CD4-positive, alpha-beta T cell treated with Interleukin-1 beta for 1 hour (primary cell): ENCODE results near the gene FOXN4.

ENCODE experiments used
- DNase-seq, 2 donors: peaks; one replicate each; pipeline ENCODE4 v3.0.0-alpha.2; 2020 to 2022

The FOXN4 gene

DNA sequence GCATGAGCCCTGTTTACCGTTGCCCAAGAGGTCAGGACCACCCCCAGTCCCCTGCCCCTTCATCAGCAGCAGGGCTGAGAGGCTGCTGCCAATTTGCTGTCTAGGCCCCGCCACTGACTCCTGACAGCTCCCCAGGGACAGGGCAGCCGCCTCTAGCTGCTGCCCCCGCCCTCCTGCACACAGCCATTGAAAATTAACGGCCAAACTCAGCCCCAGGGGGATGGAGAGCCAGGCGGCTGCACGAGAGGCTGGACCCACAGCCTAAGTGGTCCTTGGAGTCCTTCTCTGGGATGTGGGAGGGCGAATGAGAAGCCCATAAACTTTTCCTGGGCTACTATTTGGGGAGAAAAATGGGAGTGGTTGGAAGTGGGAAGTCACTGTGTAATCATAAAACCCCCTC, 4.6 kb downstream of the FOXN4 start:
- no peak for DNase-seq

DNA sequence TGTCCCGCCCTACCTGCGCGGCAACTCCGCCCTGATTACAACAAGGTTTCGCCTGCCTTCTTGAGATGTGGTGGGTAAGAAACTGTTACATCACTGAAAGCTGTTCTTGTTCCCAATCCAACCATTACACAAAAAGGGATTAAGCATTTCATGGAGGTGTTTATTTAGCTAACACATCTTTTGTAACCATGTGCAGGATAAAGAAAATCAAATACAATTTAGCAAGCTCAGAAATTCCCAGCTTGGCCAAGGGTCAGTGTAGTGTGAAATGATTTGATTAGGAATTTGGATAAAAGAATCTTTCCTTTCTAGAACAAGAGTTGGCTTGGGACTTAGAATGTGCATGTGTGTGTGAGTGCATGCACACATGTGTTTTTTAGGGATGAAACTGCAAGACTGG, 6.3 kb downstream of the FOXN4 start:
- no peak for DNase-seq

DNA sequence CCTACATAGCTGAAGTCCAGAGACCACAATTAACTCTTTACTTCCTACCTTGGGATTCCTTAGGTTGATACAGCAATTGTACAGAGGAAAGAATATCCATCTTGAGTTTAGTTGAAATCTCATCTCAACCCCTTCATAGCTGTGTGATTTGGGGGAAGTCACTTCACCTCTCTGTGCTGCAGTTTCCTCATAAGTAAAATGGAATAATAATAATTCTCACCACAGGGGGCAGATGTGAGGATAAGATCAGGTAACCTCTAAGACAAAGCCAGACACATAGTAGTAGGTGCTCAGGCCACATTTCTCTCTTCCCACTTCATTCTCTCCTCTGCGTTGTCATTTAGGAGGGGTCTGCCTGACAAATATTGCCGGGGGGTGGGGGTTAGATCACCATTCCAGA, 6.7 kb downstream of the FOXN4 start:
- DNase-seq: no peak

DNA sequence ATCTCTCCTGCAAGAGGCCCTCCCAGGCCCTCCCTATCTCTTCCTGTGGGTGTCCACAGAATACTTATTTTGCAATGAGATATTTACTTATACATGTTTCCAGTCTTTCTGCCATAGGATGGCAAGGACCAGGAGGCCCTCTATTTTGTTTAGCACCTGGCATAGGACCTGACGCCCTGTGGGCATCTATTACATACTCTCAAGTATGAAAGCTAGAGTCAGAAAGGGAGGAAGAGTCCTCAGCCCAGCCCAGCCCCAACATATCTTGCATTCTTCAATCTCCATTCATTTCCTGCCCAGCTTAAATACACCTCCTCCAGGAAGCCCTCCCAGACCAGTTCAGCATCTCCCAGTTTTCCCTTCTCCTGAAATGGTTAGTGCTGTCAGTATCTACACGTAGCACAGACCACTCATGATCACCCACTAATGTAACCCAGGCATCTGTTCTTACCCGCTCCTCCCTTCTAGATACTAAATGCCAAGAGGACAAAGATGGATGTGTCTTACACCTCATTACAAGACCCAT, 7.4 kb downstream of the FOXN4 start:
- no peak for DNase-seq

DNA sequence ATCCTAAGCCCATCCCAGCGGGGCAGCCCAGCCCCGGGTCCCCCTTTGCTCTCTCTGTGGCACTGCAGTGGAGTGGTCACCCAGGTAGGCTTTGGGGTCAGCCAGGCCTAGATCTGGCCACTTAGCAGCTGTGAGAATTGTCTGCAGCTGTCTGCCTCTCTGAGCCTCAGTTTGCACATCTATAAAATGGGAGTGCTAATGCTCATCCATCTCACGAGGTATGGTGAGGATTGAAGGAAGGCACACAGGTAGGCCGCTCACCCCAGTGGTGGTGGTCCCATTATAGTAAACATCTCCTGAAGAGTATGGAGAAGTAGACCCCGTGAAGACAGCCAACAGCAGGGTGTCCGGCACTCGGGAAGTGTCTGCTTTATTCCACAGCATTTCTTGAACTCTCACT, 9.2 kb downstream of the FOXN4 start:
- DNase-seq: no peak

DNA sequence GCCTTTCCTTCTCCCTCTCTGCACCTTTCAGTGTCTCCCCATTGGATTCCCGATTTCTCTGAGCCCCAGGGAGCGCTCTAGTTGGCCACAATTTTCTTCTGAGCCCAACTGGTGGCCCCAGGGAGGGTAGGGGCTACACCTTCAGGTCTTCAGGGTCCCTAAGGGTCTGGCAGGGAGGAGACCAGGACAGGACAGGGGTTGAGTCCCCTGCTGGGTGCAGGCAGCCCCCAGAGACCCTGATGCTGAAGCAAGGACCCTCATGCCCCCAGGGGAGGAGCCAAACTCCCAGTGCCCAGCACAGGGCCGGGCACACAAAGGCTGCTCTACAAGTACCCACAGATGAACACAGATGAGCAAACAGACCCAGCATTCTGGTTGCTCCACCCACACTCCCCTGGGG, 12.7 kb downstream of the FOXN4 start:
- DNase-seq: no peak

DNA sequence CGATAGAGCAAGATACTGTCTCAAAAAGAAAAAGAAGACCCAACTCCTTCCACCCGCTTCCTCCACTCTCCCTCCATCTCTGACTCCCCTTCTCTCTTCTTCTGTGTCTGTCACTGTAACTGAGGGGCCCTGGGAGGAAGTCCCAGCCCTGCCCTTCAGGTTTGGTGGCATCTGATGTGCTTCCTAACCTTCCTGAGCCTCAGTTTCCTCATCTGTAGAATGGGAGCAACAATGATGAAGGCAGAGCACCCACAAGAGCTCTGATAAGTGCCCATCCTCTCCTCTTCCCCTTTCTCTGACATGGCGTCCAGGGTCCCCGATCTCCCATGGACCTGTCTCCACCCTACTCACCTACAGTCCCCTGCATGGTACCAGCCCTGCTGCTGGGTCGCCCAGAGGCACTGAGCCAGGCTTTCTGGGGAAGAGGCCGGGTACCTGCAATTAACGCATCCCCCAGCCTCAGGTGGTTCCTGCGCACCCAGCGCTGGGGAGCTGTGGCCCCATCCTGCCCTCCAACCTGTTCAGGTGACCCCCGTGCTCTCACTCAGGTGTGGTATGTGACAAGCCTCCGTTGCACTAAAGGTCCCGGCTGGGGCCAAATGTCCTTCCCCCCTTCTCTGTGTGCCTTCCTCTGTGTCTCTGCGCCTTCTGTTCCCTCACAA, 13.2 kb downstream of the FOXN4 start:
- DNase-seq: no peak

DNA sequence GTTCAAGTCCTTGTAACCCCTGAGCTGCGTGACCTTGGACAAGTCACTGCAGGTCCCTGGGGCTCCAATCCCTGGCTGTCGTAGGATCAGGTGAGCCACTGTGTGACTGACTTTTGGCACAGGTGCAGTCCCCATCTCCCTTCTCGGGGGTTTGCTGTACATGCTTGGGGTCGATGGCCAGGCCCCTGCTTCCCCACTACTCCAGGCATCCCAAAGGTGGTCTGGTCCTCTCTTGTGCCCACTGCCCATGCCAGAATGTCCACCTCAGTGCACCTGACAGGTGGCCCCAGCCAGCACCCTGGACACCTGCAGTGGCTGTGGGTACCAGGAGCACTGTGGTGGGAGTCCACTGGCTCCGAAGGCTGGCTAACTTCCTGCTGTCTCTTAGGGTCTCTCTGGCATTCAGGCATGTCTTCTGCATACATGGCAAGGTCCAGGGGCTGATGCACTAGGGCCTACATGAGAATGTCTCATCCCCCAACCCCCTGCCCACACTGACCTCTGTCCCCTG, 14.7 kb downstream of the FOXN4 start:
- DNase-seq: no peak

DNA sequence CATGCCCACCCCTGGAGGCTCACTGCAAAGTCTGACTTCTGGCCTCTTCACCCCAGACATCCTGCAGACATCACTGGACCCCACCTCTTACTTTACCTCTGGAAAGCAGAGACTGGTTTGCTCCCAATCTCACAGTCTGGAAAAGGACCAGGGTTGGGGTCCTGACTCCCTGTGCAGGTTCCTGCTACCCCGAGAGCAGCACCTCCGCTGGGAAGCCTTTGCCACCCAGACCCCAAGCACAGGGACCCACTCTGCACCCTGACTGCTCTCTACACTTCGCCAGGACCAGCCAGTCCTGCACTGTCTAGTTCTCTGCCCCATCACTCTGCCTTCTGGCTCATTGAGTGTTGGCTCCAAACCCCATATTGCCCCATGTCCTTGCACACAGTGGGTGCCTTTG, 16.0 kb downstream of the FOXN4 start:
- DNase-seq: no peak

DNA sequence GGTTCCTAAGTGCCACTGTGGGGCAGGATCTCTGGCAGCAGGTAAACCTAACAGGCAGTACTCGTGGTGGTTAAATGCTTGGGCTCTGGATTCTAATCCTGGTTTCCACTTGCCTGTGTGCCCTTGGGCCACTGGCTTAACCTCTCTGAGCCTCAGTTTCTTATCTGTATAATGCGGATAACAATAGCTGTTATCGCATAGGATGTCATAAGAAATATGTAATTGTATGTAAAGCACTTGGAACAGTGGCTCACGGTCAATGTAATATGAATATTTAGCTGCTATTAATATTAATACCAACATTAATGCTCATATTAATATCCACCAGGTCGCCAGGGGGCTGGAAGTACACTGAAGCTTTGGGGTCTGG, 16.8 kb downstream of the FOXN4 start:
- no peak for DNase-seq

DNA sequence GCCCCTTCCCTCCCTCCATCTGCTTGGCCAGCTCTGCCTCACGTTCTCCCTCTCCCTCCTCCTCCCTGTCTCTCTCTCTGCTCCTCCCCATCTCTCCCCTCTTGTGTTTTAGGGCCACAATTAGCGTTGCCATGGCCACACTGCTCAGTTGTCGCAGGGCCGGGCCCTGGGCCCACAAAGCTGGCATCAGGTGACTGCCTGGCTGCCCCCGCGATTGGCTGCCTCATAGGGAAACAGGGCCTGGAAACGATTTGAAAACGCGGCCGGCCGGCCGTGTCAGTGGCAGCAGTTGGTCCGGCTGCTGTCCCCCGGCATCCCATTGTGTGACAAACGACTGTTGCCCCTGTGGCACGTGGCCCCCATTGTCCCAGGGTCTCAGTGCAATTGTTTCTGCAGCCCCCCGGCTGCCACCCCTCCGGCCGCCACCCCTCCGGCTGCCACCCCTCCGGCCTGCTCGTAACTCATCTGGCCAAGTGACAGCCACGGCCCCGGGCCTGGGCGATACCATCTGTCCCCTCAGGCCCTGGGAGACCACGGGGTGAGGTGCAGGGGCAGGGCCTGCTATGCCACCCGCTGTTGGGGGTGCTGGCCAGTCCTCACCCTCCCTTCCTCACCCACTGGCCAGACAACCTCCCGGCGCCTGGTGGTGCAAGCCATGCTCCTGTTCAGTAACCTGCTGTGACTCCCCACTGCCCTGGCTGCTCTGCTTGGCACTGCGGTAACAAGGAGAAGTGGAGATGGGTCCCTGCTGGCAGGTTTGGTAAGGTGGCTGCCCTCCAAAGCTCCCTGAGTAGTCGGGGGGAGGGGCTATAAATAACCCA, 17.4 kb downstream of the FOXN4 start:
- no peak for DNase-seq

DNA sequence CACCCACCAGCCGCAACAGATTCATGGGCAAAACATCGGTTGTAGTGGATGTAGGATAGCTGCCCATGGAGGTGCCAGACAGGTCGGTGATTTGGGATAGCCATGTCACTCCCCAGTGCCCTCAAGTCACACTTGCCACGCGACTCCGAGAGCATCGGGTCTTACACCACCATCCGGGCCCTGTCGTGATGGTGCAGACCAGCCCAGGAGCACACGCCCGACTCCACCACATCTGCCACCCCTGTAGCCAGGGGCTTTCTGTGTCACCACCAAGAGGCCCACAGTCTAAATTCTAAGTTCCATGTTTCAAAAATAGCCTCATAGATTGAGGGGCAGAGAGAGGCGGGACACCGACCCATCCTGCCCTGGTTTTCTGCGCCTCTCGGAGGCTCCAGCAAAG, 18.0 kb downstream of the FOXN4 start:
- no peak for DNase-seq

DNA sequence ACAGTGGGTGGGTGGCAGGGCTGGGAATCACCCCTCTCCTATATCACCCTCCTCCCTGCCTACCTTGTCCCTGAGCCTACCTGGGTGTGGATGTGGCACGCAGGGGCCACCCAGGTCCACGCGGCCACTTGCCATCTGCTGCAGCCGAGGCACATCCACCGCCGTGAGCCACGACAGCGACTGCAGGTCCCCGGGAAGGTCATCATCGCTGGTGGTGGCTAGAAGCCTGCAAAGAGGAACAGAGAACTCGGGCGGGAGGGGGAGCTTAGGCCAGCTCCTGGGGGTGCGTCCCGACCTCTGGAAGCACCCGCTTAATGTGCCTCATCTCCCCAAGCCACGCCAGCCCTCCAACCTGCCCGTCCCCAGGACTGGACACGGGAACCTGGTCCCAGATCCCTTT, 19.0 kb downstream of the FOXN4 start:
- DNase-seq: no peak

DNA sequence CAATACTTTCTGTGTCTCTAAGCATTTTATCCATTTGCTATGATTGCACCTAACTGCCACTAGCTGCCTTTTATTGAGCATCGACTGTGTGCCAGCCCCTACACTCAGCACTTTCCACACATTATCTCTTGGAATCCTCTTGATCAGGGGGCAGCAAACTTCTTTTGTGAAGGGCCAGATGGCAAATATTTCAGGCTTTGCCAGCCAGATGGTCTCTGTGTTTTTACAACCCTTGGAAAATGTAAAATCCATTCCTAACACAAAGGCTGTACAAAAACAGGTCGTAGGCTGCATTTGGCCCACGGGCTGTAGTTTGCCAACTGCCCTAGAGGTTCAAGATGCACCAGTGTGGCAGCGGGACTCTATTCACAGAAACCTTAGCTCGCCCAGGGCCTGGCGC, 19.5 kb downstream of the FOXN4 start:
- no peak for DNase-seq

DNA sequence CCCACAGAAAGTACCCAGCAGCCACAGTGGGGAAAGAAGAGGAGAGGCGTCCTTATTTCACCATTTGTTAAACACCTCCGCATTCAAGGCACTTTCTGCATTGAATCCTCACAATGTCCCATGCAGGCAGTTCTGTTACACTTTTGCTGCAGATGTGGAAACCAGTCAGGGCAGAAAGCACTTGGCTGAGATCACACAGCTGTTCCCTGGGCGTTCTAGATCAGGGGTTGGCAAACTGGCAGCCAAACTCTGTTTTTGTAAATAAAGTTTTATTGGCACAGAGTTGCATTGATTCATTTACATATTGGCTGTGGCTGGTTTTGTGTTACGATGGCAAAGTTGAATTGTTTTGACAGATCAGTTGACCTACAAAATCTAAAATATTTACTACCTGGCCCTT, 20.1 kb downstream of the FOXN4 start:
- no peak for DNase-seq

DNA sequence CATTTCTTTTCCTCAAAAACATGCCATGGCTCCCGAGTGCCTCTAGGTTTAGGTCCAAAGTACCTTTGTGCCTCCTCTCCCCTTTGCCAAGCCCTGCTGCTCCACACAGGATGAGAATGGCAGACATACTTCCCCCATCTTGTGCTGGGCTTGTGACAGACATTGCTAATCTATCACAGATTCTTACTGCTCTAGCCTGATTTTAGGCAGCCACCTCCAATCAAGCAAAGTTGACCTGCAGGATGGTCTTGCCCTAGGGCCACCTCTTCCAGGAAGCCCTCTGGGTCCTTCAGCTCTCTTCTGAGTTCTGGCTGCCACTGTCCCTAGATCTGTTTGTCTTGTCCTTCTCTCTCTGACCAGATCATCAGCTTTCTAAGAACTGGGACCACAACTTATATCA, 20.5 kb downstream of the FOXN4 start:
- DNase-seq: no peak

DNA sequence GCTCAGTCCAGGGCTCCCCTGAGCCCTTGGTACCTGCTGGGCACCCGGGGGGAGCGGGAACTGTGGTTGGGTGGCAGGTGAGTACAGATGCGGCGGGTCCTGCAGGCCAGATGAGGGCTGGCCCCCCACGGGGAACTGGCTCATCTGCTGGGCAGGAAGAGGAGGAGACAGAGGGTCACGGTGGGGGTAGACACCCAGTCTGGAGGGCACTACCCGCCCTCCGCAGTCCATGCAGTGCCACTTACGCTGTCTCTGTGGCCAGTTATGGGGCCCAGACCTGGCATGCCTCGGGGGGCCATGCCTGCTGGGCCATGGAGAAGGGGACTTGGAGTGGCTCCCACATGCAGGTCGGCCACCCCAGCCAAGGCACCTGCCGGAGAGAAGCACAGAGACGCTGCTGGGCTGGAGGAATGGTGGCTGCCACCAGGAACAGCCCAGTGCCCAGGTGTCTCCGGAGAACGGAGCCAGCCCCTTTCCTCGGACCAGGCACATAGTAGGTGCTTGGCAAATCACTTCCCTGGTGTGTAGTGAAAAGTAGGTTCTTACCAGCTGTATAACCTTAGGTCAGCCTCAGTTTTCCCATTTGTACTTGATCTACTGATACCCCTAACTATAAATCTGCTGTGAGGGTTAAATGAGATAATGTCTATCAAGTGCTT, 21.1 kb downstream of the FOXN4 start:
- no peak for DNase-seq

DNA sequence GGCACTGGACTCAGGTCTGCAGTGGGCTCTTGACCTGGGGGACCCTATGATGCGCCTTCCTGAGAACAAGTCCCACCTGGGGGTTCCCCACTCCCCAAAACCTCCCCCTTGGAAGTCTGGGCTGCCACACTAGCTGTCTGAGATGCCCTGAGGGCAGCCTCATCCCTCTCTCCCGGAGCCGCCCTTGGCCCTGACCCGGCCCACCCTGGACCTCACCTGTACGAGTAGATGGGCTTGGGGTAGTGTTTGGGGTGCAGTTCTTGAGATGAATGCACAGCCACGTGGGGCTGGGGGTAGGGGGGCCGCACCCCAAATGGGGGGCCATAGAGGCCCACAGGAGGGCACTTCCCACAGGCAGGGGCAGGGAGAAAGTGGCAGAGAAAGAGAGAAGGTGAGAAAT, 21.9 kb downstream of the FOXN4 start:
- no peak for DNase-seq

DNA sequence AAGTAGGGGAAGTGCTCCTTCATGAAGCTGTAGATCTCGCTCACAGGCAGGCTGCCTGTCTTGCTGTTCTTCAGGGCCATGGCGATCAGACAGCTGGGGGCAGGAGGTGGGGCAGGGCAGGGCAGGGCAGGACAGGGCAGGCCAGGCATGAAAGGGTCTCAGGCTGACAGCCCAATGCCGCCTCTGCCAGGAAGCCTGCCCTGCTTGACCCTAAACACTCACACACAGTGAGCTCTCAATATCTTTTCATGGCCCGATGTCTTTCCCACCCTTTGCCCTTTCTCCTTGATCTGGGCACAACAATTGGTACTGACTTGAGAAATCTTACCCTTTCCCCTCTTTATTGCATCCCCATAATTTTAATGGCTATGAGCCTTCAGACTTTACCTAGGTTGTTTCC, 22.4 kb downstream of the FOXN4 start:
- DNase-seq: no peak

DNA sequence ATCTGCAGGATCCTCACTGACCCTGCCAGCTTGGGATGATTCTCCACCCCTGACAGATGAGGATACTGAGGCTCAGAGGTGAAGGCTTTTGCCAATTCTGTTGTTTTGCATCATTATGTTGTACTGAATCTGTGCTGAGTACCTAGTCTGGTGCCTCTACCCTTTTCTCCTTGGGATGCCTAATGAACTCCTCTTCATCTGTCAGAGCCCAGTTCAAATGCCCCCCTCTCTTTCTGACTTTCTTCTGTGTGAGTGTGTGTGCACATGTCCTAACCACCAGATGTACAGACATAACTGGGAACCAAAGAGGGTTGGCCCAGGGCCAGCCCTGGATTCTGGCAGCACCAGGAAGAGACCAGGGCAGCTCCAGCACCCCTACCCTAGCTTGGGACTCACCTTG, 22.8 kb downstream of the FOXN4 start:
- no peak for DNase-seq

DNA sequence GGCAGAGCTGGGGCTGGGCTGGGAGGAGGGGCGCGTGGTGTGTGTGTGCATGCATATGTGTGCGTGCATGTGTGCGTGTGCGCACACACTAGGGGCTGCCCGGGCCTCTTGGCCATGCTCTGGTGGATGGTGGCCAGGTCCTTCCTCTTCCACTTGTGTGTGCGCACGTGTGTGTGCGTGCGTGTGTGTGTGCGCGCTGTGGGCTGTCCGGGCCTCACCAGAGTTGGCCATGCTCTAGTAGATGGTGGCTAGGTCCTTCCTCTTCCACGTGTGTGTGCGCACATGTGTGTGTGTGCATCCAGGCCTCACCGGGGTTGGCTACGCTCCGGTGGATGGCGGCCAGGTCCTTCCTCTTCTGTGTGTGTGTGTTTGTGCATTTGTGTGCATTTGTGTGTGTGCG, 24.7 kb downstream of the FOXN4 start:
- no peak for DNase-seq

DNA sequence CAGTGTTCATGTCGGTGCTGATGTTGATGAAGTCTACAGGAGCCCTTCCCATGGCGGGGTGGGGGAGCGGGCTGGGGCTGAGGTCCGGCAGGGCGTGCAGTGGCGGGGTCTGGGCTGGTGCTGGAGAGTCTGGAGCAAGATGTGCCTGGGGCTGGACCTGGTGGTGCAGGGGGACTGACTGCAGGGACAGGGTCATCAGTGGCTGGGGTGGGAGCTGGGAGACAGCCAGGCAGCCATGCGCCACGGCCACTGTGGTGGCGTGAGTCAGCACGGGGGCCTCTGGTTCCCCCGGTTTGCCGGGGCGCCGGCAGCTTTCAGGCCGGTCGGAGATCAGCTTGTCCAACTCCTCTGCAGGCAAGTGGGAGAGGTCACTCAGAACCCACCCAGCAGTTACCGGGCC, 27.6 kb downstream of the FOXN4 start:
- no peak for DNase-seq

DNA sequence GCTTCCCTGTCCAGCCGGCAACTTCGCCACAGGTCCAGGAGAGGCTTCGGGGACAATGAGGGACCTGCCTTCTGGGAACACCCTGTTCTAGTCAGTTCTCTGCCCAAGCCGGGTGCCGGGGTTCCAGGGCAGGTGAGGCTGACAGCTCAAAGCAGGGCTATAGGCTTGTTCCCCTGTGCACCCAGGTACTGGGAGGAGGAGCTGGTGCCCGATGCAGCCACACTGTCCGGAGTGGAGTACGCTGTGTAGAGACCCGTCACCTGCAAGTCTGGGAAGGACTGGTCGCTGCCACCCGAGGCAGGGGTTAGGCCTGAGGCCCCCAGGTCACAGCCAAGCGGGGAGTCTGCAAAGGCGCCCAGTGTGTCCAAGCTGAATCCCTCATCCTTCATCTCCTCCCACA, 29.6 kb downstream of the FOXN4 start:
- no peak for DNase-seq

DNA sequence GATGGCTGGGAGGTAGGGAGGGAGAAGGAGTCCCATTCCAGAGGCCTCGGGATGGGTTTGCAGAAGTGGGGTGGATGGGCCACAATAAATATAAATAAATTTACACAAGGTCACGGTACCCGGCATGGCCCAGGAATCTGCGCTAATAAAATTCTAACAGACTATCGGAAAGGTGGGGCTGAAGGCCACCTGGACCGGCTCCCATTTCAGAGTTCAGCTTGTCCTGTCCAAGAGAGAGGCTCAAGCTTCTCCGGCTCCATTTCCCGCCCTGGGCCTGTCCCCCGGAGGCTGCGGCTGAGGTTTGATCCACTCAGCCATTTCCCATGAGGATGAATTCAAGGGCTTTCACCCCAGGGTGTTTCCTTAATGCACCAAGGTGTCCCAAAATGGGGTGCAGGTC, 30.2 kb downstream of the FOXN4 start:
- no peak for DNase-seq
